ENCODE data around the gene RHOA. TPM values are rescaled to one million over a fixed set of nuclear protein-coding genes. Genes with fewer than 3 reads are reported as not detected.
A peak's percentile ranks its signal among the peaks of the same experiment; 100 is the strongest.

Gene RHOA
- total and polyA plus RNA-seq, 10 donors: 226 to 693 (median 481) TPM

DNA sequence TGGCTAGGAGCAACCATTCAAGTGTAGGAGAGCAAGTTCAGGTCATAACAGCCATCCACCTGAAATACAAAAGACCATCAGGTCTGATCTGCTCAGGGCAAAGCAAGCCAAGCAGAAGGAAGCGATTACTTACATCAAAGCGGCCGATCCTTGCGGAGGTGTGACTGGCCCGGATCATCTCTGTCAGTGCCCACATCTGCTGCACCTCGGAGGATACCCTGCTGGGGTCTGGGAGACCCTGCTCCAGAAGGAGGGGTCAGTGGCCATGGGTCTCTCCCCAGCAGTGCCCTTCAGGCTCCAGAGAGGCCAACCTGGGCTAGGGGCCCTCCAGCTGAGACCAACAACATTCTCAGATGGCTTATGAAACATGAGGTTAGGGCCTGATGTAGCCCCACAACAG, 13.0 kb upstream of the RHOA start:
- Histone ChIP-seq H3K4me1 (peaks cover 2 to 55% (median 22%) of the 10 kb centered on the region in 6 donors), H3K27ac (peak overlapping the region in 1 of 8 donors; percentile 21), H3K9me3 (no peaks in the 10 kb centered on the region), H3K27me3 (replicated peaks in 1 of 7) (no peaks in the 10 kb centered on the region), H3K36me3 (peaks cover 0 to 40% (median 18%) of the 10 kb centered on the region in 6 donors), H3K4me3 (no peak overlapping the region)
- peak; percentile 67 for DNase-seq
- 87 to 98% (median 95%) methylated on average over 6 of the region's 6 CpGs for WGBS, 5 donors
- intact Hi-C loops (cut with DNase I; ENCODE audit: low total_unique reads): no loop called here
- TF ChIP-seq POLR2A (IDR thresholded peaks at IDR 0.05): no peak
- TF ChIP-seq, protein P1, sequence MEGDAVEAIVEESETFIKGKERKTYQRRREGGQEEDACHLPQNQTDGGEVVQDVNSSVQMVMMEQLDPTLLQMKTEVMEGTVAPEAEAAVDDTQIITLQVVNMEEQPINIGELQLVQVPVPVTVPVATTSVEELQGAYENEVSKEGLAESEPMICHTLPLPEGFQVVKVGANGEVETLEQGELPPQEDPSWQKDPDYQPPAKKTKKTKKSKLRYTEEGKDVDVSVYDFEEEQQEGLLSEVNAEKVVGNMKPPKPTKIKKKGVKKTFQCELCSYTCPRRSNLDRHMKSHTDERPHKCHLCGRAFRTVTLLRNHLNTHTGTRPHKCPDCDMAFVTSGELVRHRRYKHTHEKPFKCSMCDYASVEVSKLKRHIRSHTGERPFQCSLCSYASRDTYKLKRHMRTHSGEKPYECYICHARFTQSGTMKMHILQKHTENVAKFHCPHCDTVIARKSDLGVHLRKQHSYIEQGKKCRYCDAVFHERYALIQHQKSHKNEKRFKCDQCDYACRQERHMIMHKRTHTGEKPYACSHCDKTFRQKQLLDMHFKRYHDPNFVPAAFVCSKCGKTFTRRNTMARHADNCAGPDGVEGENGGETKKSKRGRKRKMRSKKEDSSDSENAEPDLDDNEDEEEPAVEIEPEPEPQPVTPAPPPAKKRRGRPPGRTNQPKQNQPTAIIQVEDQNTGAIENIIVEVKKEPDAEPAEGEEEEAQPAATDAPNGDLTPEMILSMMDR (IDR thresholded peaks at IDR 0.05 in 8 of 11, conservative IDR thresholded peaks at IDR 0.05 in 3 of 11): no peak
- TF ChIP-seq POLR2AphosphoS5 (IDR thresholded peaks at IDR 0.05): no peak

DNA sequence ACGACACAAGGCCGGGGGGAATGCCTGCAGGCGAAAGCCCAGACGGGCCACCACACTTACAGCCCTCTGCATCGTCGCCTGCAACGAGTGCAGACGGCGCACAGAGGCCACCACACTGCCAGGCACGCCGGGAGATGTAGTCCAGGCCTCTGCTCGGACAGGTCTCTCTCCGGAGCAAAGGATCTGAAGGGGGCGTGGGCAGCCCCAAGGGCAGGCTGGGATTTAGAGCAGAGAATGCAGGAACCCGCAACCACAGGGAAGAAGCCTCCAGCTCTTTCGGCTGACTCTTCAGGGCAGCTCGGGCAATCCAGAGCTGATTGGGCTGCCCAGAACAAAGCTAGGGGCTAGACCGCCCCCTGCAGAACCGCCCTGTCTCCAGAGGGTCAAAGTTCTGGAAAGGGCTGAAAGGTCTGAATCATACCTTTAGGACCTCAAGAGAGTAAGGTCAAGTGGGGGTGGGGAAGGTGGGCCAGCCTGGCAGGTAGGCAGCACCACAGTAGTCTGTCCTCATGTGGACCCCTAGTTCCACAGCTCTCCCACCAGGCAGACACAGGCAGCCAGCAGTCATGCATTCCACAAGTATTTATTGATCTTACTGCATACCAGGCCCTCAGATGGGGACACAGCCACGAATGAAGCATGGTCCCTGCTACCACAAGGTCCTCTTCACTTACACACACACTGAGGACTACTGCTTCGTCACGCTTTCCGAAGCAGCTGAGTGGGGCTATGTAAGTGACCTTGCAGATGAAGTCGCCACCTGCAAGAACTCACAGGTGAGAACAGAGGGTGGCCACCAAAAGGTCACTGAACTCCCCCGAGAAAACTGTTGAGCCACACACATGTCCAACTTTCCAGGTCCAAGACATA, 10.8 kb upstream of the RHOA start, which contains the start of gene AMT:
Gene AMT, minus strand, starts transcription at position 95 of the 870 bp plus-strand sequence. Its CDS starts 23 bp downstream, at position 72.
- Histone ChIP-seq H3K27ac (peak within 1 kb of the TSS in 2 of 8 donors; percentile 11 to 17), H3K4me3 (peak within 1 kb of the TSS in 4 of 8 donors; percentile 10 to 55 (median 26)), H3K36me3 (peaks cover 0 to 55% (median 18%) of the 10 kb centered on the region in 6 donors), H3K9me3 (no peaks in the 10 kb centered on the region), H3K4me1 (peaks cover 0 to 56% (median 15%) of the 10 kb centered on the region in 6 donors), H3K27me3 (replicated peaks in 1 of 7) (no peaks in the 10 kb centered on the region)
- 46 to 76% (median 57%) methylated on average over 10 to 25 of the region's 25 CpGs for WGBS, 5 donors
- peak; percentile 83 for DNase-seq
- intact Hi-C loops (cut with DNase I; ENCODE audit: low total_unique reads): no loop called here
- TF ChIP-seq POLR2AphosphoS5 (IDR thresholded peaks at IDR 0.05): peak in 2 of 3 donors; percentile 48 to 67
- TF ChIP-seq, protein P1 (IDR thresholded peaks at IDR 0.05 in 8 of 11, conservative IDR thresholded peaks at IDR 0.05 in 3 of 11): no peak

DNA sequence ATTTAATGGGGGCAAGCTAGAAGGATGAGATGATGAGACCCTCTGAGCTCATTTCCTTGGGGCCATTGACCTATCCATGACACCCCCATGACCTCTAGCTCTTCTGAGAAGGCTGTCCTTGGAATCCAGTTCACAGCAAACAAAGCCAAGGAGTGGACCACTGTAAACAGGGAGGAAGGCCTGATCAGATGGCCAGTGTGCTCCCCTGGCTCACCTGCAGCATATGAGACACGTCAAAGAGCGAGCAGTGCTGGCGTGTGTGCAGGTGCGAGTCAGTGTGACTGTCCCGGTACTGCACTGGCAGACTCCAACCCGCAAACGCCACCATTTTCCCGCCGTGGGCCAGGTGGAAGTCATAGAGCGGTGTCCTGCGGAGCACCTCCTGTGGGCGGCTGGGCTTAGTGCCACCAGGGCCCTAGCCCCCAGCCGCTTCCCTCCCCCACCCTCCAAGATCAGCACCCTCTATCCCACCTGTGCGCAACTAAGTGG, 10.2 kb upstream of the RHOA start:
- Histone ChIP-seq H3K27ac (peak overlapping the region in 2 of 8 donors; percentile 11 to 17), H3K9me3 (no peaks in the 10 kb centered on the region), H3K36me3 (peaks cover 0 to 61% (median 18%) of the 10 kb centered on the region in 6 donors), H3K27me3 (replicated peaks in 1 of 7) (no peaks in the 10 kb centered on the region), H3K4me3 (peak overlapping the region in 4 of 8 donors; percentile 10 to 55 (median 26)), H3K4me1 (peaks cover 6 to 62% (median 22%) of the 10 kb centered on the region in 6 donors)
- TF ChIP-seq POLR2AphosphoS5 (IDR thresholded peaks at IDR 0.05) (no peak), POLR2A (IDR thresholded peaks at IDR 0.05) (no peak)
- TF ChIP-seq, protein P1 (IDR thresholded peaks at IDR 0.05 in 8 of 11, conservative IDR thresholded peaks at IDR 0.05 in 3 of 11): no peak
- peak; percentile 80 for DNase-seq
- intact Hi-C loops (cut with DNase I; ENCODE audit: low total_unique reads): no loop called here
- WGBS, 5 donors: 32 to 39% (median 37%) methylated on average over 4 to 14 of the region's 14 CpGs

All from spleen (tissue), 11 donors.